Hippocampal formation (tissue), 2 donors: ENCODE data around the gene UBE2D2.

Experiments
- DNase-seq, 2 donors: peaks; one replicate each; lab custom pipeline; 2025; lab: John Stamatoyannopoulos, UW

The UBE2D2 gene

DNA sequence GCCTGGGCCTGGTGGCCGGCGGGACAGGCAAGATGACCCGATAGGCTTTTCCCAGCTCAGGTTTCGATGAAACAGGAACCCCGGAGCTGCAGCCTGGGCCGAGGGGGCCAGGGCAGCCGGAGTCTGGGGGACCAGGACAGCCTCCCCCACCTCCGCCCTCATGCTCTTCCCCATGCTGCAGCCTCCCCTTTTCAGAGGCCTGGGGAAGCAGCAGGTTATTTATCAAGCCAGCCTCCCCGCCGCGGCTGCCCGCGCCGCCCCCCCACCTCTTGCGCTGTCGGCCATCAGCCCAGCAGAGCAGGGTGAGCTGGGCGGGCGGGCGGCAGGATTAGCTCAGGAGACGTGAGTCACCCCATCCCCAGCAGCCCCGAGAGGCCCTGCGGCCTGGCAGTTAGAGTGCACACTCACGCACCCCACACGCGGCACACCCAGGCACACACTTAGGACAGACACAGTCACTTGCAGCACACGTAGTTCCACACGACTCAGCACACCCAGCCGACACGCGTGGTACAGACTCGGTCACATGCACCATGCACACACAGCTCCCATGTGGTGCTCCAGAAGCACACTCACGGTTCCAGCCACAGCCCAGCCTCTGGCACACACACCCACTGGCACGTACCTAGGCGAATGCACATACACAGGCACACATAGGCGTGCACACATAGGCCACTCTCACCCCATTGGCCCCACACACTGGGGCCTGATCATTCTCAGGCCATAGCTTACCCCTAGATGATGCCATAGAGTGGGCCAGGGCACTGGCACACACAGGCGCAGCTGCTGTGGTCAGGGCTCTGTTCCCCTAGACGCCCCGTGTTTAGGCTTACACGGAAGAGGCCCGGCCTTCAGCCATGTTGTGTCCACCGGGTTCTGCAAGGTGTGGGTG, 100.0 kb downstream of the UBE2D2 start:
- DNase-seq = peak in 1 of 2 donors; percentile 73

DNA sequence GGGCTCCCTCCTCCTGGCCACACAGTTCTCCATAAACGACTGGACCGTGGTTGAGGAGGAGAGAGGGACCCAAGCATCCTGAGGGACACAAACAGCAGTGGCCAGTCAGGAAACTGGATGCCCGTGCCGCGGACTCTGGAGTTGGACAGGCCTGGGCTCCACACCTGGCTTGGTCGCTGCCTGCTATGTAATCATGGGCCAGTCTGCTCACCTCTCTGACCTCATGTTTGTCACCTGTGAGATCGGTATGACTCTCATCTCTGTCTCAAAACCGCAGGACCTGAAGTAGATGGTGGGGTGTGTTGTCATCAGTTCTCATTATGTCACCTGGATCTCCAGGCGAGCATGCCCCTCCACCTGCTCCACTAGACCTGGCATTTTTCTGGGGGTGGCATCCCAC, 101.5 kb downstream of the UBE2D2 start:
- no peak for DNase-seq

DNA sequence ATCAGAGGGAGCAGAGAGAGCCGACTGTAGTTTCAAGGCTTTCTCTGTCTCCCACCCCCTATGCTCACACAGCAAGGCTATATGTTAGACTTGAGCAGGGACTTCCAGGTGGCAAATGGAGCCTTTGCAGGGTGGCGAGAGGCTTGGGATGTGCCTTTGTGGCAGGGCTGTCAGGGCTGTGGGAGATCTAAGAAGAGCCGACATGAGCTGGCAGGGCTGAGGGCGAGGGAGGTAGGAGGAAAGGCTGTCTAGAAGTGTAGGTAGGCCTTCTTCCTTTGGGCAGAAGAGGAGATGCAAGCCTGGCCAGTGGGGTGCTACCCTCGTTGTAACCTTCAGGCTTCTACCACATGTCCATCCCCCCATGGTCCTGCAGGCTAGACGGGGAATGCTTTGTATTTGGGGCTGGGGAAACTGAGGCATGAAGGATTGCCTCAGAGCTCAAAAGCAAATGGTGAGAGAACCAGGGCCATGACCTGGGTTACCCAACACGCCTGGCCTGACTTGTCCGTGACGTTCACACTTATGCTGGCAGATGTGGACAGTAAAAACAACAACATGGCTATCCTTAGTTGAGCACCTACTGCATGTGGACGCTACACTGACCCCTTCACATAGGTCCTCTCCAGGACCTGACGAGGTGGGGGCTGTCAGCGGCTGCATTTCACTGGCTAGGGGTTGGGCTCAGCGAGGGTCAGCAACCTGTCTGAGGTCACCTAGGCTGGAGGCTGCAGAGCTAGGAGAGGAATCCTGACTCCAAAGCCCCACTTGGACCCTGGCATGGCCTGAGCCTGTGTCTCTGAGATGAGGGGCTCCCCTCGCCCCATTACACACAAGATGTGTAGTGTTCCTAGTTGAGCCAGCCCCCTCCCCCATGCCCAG, 102.3 kb downstream of the UBE2D2 start:
- DNase-seq = no peak

DNA sequence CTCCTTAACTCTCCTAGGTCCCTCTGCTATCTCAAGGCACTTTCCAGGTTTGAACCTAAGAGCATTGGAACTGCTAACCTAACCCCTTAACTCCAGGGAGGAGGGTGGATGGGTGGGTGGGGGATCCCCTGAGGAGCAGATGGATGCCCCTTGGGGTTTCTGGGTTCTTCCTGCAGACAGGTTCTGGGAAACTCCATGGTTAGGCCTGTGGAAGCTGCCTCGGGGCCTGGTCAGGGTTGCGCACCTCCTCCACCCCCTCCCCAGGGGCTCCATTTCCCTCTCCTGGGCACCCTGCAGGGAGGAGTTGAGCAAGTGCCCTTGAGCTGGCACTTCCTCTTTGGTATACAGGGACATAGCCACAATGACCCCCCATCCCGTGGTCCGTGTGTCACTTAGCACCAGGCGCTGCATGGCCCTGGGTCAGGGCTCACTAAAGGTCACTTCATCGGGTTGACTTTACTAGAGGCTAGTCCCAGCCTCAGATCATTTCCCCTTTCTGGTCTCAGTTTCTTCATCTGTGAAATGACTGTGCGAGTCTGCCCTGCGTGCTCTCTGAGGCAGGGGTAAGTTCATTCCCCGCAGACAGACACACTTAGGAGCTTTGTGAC, 103.1 kb downstream of the UBE2D2 start:
- DNase-seq = no peak

DNA sequence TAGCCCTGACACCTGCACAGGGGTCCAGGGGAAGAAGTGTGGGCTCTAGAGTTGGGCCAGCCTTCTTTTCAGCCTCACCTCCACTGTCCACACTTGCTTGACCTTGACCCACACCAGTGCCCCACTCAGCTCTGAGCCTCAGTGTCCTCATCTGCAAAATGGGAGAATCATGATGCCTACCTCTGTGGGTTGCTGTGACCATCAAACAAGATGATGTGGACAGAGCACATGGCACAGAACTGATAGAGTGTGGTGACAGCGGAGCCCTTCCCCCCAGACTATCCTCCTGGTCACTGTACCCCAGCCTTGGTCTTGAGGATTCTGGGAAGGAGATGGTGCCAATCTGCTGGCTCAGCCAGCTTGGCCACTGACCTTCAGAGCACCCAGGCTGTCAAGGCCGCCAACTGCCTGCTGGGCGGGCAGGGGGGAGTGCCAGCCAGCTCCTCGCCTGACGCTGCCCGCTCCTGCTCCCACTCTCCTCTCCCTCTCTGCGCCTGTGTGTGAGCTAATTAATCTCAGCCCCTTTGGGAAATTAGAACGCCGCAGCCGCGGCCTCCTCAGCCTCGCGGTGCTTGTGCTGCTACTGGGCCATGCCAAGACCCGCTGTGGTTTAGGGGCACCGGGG, 103.7 kb downstream of the UBE2D2 start:
- DNase-seq = peak in 1 of 2 donors; percentile 68

DNA sequence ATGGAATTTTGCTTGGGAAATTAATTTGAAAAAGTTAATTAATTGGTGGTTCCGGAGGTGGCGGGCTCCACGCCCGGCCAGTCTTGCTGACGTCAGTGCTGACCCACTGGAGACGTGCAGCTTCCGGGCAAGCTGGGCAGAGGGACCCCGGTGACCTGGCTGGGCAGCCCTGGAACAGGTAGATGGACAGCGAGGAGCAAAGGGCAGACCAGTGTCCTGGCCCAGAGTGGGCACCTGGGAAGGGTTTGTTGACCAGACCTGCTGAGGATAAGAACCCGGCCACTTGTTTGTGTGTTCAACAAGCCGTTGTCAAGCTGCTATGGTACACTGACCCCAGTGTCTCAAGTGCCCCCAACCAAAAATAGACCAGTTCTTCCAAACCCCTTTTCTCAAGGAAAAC, 104.5 kb downstream of the UBE2D2 start:
- DNase-seq = no peak

DNA sequence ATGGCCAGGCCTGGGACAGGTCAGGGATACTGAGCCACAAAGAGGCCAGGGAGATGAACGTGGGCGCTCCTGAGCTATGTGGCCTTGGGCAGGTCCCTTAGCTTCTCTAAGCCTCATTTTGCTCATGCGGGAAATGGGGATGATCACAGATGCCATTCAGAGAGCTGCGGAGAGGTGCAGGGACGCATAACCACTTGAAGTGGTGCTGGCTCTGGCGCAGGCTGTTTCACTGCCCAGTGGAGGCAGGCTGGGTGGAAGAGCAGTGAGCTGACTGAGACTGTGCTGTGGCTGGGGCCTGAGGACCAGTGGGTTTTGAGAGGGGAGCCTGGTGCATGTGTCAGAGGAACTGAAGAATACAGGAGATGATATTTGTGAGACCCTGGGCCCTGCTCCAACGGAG, 105.4 kb downstream of the UBE2D2 start:
- DNase-seq = no peak

DNA sequence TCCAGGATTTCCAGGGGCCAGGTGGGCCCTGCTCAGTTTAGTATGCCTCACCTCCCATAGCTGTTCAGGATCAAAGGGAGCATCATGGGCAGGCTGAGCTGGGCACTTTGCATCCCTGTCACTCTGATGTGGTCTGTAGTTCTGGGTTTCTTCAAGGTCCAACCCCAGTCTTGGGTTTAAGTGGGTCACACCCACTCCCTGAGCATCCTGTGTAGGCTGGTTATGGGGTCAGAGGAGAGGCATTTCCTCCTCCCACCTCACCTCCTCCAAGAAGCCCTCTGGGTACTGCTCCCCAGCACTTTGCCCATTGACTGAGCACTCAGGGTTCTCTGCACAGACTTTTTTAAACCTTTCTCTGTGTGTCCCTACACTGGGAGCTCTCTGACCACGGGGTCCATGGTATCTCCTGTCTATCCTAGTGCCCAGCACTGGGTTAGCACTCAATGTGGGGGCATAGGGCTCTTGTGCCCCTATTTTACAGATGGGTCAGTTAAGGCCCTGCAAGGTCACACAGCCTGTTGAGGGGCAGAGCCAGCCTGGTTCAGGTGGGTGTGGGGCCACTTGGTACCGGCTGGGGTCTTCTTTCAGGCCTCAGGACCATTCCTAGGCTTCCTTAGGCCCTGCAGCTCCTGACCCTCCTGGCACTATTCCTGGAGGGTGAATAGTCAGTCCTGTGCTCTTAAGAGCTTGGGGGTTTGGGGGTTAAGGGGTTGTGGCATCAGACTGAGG, 106.0 kb downstream of the UBE2D2 start:
- no peak for DNase-seq

DNA sequence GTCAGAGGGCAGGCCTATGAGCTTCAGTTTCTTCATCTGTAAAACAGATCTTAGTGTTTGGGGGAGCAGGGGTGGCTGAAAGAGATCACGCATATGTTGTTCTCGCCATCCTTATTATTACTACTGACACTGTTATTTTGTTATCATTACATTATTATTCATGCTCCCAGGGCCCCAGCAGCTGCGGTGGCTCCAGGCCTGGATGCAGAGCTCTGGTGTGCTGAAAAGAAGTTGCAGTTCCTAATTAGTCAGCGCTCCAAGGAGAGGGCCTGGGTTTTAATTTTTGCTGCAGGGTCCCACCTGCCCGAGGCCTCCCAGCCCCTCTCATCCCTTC, 106.6 kb downstream of the UBE2D2 start:
- no peak for DNase-seq

DNA sequence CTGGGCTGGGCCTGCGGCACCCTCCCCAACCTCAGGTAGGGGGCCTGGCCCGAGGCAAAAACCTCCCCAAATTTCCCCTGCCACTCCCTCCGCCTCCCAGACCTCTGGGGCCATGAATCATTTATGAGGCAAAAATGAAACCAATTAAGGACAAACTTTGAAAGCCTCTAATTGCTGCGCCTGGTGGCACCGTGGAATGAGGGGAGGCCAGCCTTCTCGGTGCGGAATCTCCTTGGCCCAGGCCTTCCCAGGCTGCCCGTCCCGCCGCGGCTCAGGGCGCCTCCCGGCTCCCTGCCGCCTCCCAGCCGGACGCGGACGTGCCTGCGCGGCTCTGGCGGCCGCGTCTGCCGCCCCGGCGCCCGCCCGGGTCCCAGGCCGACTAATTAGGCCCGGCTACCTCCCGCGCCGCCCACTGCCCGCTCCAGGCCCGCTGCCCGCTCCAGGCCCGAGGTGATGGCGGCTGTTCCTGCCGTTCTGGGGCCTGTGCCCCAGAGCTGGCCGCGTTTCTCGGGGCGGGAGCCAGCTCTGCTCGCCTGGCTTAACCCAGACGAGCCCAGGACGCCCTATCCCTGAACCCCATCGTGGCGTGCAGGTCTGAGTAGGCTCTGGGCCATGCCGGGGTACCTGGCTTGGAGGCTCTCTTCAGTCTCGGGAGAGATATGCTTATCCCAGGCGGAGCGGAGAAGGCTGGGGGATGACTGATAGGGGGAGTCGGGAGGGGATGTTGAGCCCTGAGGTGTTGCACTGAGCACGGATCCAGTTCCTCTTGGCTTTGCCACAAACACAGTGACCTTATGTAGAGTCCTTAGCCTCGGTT, 107.1 kb downstream of the UBE2D2 start:
- DNase-seq = no peak

DNA sequence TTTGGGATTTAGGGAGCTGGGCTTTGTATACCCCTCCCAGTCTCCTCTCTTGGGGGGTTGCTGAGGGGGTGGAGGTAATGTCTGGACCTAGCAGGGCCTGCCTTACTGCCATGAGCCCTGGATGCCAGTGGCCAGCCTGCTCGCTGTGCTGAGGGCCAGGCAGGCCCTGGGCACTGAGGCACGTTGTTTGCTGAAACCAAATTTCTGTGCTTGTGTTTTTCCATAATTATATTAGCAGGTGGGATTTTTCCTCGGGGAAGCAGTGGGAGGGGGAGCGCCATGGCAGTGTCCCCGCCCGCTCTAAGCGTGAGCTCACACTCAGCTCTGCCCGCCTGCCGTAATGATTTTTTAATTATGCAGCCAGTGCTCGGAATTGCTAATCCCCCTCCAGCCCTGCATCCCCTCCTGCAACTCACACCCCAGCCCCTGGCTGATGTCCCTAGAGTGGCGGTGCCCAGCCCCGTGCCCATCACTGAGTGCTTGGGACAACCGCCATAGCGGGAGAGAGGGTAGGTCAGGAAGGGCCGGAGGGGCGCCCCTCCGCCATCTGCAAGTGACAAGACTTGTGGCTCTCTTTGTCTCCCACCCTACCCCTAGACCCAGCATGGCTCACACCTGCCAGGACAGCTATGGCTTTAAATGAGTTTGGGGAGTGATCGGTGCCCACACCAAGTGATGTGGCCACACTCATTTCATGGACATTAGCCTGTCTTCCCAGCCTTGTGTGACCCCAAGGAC, 108.0 kb downstream of the UBE2D2 start:
- DNase-seq = no peak

DNA sequence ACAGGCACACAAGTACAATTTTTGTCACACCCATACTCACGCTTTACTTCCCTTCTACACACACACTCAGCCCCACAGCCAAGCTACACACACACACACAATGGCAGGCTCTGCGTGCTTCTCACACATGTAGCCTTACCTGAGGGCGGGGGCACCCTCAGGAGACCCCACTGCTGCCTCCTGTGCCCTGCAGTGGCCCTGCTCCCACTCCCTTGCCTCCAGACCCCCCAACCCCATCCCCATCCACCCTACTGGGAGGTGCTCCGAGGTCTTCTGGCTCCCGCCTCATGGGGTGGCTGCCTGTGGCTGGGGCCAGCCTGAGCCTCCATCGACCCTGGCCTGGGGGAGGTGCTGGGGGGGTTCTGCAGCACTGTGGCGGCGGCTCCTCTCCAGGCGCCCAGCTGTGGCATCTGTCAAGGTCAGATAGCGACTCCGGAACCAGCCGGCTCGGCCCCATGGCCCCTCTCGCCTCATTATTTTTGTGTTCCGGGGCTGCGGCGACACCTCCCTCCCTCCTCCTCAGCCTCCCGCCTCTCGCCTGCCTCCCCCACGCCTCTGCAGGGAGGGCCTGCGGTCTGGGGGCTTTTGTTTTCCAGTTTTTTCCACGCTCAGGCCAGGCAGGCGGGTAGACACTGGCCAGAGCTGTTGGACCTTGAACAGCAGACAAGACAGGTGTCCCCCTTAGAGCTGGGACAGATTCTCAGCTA, 108.7 kb downstream of the UBE2D2 start:
- DNase-seq = no peak

DNA sequence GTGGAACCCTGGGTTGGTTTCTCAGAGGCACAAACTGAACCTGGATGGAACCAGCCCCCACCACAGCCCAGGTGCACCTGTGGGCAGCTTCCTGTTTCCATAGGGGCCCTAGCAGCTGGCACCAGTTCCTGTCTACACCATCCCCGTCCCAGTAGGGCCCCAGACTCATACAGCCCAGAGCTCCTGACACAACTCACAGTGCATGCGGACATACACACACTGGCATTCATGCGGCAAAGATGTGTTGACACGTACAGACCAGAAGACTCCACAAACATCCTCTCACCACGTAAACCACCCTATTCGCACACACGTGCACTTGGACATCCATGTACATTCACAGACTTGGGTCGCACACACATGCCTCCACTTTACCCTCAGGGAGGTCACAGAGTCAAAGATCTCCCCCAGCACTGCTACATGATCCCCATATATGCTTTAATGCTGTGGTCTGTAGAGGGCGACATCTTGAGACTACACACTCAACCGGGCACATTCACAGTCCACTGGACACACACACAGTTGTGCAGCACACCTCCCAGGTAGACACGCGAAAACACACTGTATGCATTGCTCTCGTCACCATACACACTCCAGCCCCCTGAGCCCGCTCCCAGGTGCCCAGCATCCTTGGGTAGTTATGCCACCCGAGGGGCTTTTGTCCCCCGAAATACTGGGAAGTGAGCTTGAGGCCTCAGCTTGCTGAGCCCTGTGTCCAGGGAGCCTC, 109.4 kb downstream of the UBE2D2 start:
- no peak for DNase-seq

DNA sequence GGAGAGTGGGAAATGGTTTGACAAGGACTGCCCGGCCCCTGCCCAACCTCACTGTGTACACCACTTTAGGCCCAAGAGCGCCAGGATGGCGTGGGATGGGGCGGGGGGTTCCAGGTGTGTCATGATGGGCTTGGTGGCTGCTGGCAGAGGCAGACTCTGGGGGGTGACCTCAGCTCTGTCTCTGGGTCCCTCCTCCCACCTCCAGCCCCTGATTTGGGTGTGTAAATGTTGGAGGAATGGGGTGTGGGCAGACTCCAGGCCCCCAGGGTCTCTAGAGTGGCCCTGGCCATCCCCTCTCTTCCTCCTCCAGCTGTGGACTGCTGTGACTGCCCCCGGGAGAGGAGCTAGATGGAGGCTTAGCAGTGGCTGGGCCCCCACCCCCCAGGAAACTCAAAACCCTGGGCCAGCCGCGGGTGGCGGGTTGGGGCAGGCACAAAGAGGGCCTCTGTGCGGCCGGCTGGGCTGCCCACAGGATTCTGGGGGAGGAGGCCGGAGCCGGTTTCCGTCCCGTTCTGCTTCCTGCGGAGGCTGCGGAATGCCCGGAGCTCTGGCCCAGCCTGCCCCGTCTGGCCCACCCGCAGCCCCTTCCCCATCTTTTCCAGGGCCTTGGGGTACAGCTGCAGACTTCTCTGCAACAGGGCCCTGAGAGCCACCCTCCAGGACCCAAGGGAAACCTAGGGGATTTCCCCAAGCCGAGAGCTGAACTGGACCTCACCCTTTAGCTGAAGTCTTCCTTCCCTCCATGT, 110.1 kb downstream of the UBE2D2 start:
- peak; percentile 80 to 87 for DNase-seq

DNA sequence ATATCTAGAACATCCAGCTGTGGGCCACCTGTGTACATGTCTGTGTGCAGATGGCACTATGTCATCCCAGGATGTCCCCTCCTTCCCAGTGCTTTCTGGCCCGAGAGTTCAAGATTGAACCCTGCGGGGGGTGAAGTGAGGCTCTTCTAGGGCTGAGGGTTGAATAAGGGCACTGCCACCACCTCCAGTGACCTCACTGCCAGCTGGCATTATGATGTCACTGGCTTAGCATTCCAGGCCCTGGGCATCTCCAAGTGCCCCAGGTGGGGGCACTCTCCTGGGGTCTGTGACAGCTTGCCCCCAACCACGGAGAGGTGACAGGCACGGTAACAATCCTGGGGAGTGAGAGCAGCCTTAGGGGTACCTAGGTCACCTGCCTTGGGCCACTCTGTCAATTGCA, 114.1 kb downstream of the UBE2D2 start:
- no peak for DNase-seq

DNA sequence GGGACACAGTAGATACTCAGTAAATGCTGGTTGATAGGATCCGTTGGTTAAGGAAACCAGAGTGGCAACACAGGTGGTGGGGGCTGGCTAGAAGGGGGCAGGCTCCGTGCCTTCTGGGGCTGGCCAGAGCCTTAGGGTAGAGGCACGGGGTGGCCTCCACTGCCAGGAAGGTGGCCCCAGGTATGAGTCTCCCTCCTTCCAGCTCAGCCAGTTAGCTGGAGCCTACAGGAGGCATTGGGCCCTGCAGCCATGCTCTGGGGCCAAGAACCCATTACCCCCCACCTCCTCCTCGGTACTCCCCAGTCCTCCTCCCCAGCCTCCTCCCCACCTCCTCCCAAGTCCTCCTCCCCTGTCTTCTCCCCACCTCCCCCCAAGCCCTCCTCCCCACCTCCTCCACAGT, 114.7 kb downstream of the UBE2D2 start:
- DNase-seq = no peak

DNA sequence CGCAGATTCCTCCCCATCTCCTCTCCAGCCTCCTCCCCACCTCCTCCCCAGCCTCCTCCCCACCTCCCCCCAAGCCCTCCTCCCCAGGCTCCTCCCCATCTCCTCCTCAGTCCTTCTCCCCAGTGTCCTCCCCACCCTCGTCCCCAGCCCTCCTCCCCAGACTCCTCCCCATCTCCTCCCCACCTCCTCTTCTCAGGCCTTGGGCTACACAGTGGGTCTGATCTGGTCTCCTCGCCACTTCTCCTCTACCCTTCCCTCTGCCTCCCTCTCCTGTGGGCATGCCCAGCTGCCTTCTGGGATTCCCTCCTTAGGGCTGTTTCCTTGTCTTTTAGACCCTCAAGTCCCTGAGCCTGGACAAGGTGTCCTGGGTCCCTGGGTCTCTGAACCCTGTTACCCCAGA, 115.3 kb downstream of the UBE2D2 start:
- DNase-seq = no peak
